Measurements from ENCODE around the gene GNG12. TPM values are rescaled to one million over a fixed set of nuclear protein-coding genes. Genes with fewer than 3 reads are reported as not detected.

Gene GNG12
- total and polyA plus RNA-seq, 2 donors (not counting 1 experiment from before 2014, with no cell fraction given) = not detected

DNA sequence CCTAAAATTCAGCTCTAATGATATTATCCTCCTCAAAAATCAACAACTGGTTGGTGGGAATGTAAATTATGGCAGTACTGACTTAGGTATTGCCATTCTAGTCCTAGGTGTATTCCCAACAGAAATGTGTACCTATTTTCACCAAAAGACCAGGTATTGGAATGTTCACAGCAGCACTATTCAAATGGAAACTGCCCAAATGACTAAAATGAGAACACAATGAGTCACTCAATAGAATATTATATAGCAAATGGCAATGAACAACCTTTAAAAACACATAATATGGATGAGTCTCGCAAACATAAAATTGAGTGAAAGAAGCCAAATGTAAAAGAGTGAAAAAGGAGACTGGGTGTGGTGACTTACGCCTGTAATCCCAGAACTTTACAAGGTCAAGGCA lies 103.4 kb downstream of the GNG12 start:
- Histone ChIP-seq H3K9me3 (ENCODE audit: control extremely low read depth in 1 of 3, control insufficient read depth in 2 of 3, insufficient read depth in 1 of 3, low read length in 2 of 3) (no peaks in the 10 kb centered on the region), H3K27ac (ENCODE audit: low read length in 2 of 2) (no peak overlapping the region), H3K27me3 (replicated peaks in 1 of 4; ENCODE audit: control extremely low read depth in 1 of 4, control insufficient read depth in 3 of 4, insufficient read depth in 4 of 4, low read length in 3 of 4) (no peaks in the 10 kb centered on the region), H3K4me1 (ENCODE audit: control insufficient read depth in 2 of 2, insufficient read depth in 2 of 2, low read length in 2 of 2) (peaks cover 11 to 19% of the 10 kb centered on the region in 2 donors), H3K4me2 (replicated peaks; ENCODE audit: low read depth, low read length, poor library complexity, severe bottlenecking) (no peak overlapping the region), H3K79me2 (ENCODE audit: control insufficient read depth, insufficient read depth, low read length) (no peaks in the 10 kb centered on the region), H3K4me3 (ENCODE audit: control extremely low read depth in 1 of 5, extremely low read depth in 1 of 5, insufficient read depth in 1 of 5, low read depth in 2 of 5, low read length in 4 of 5) (no peak overlapping the region), H4K20me1 (ENCODE audit: control insufficient read depth, insufficient read depth, low read length, poor library complexity, severe bottlenecking) (no peaks in the 10 kb centered on the region), H3K9ac (ENCODE audit: low read length) (no peak overlapping the region), H3K36me3 (replicated peaks in 1 of 2; ENCODE audit: control extremely low read depth in 1 of 2, control insufficient read depth in 1 of 2, extremely low read depth in 1 of 2, insufficient read depth in 2 of 2, low read length in 1 of 2) (no peaks in the 10 kb centered on the region), H2AFZ (ENCODE audit: insufficient read depth, low read depth, low read length, poor library complexity, severe bottlenecking) (no peak overlapping the region)
- ATAC-seq (ENCODE audit: low read depth) = no peak
- intact Hi-C loops (cut with micrococcal nuclease) = no loop called here
- no peak overlapping the region for H3K27ac Mint-ChIP-seq
- no peak overlapping the region for H3K4me3 Mint-ChIP-seq
- no peaks in the 10 kb centered on the region for H3K27me3 Mint-ChIP-seq
- no peak for DNase-seq
- CTCF ChIA-PET = no interaction called here
- POLR2A ChIA-PET = no interaction called here
- TF ChIP-seq EZH2 (IDR thresholded peaks at IDR 0.05; ENCODE audit: borderline replicate concordance, insufficient read depth, low read depth, low read length, poor library complexity, severe bottlenecking) = no peak
- TF ChIP-seq, protein P1, sequence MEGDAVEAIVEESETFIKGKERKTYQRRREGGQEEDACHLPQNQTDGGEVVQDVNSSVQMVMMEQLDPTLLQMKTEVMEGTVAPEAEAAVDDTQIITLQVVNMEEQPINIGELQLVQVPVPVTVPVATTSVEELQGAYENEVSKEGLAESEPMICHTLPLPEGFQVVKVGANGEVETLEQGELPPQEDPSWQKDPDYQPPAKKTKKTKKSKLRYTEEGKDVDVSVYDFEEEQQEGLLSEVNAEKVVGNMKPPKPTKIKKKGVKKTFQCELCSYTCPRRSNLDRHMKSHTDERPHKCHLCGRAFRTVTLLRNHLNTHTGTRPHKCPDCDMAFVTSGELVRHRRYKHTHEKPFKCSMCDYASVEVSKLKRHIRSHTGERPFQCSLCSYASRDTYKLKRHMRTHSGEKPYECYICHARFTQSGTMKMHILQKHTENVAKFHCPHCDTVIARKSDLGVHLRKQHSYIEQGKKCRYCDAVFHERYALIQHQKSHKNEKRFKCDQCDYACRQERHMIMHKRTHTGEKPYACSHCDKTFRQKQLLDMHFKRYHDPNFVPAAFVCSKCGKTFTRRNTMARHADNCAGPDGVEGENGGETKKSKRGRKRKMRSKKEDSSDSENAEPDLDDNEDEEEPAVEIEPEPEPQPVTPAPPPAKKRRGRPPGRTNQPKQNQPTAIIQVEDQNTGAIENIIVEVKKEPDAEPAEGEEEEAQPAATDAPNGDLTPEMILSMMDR (IDR thresholded peaks at IDR 0.05) = no peak
- 20% methylated on average over 1 of the region's 2 CpGs for WGBS (ENCODE audit: insufficient coverage)
- H3K4me1 Mint-ChIP-seq = peaks cover 16% of the 10 kb centered on the region
- no peaks in the 10 kb centered on the region for H3K9me3 Mint-ChIP-seq (ENCODE audit: insufficient read depth)

DNA sequence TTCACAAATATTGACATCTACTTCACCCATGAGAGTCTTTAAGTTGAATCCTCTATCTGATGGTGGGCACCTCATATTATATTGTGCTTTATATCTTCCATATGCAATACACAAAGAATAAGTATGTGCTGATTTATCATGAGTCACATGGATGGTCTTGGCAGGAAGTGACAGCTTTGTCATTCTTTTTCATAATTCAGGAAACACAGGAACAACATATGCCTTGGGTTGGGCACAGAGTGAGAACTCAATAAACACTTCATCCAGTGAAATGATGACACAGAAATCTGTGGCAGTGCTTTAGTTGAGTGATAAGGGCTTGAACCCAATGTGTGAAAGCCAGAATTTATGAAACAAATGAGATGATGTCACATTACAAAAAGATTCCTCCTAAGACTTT lies 107.0 kb downstream of the GNG12 start:
- CTCF ChIA-PET = no interaction called here
- H3K9ac ChIP-seq (ENCODE audit: low read length) = no peak overlapping the region
- ATAC-seq (ENCODE audit: low read depth) = no peak

More for the DNA sequence above, 107.0 kb downstream of the GNG12 start:
- POLR2A ChIA-PET = no interaction called here
- no peak overlapping the region for H3K4me2 ChIP-seq (replicated peaks; ENCODE audit: low read depth, low read length, poor library complexity, severe bottlenecking)
- H3K27ac ChIP-seq (ENCODE audit: low read length in 2 of 2) = no peak overlapping the region
- Mint-ChIP-seq H3K4me1 (no peaks in the 10 kb centered on the region), H3K27me3 (no peaks in the 10 kb centered on the region), H3K27ac (no peak overlapping the region), H3K4me3 (no peak overlapping the region), H3K9me3 (ENCODE audit: insufficient read depth) (no peaks in the 10 kb centered on the region)
- no peak for DNase-seq
- no peak overlapping the region for H2AFZ ChIP-seq (ENCODE audit: insufficient read depth, low read depth, low read length, poor library complexity, severe bottlenecking)
- no peaks in the 10 kb centered on the region for H3K36me3 ChIP-seq (replicated peaks in 1 of 2; ENCODE audit: control extremely low read depth in 1 of 2, control insufficient read depth in 1 of 2, extremely low read depth in 1 of 2, insufficient read depth in 2 of 2, low read length in 1 of 2)
- no peak for TF ChIP-seq EZH2 (IDR thresholded peaks at IDR 0.05; ENCODE audit: borderline replicate concordance, insufficient read depth, low read depth, low read length, poor library complexity, severe bottlenecking)
- TF ChIP-seq, protein P1 (IDR thresholded peaks at IDR 0.05) = no peak
- intact Hi-C loops (cut with micrococcal nuclease) = no loop called here
- H3K4me1 ChIP-seq (ENCODE audit: control insufficient read depth in 2 of 2, insufficient read depth in 2 of 2, low read length in 2 of 2) = no peaks in the 10 kb centered on the region
- H4K20me1 ChIP-seq (ENCODE audit: control insufficient read depth, insufficient read depth, low read length, poor library complexity, severe bottlenecking) = no peaks in the 10 kb centered on the region
- no peaks in the 10 kb centered on the region for H3K27me3 ChIP-seq (replicated peaks in 1 of 4; ENCODE audit: control extremely low read depth in 1 of 4, control insufficient read depth in 3 of 4, insufficient read depth in 4 of 4, low read length in 3 of 4)
- no peaks in the 10 kb centered on the region for H3K9me3 ChIP-seq (ENCODE audit: control extremely low read depth in 1 of 3, control insufficient read depth in 2 of 3, insufficient read depth in 1 of 3, low read length in 2 of 3)
- no peak overlapping the region for H3K4me3 ChIP-seq (ENCODE audit: control extremely low read depth in 1 of 5, extremely low read depth in 1 of 5, insufficient read depth in 1 of 5, low read depth in 2 of 5, low read length in 4 of 5)
- H3K79me2 ChIP-seq (ENCODE audit: control insufficient read depth, insufficient read depth, low read length) = no peaks in the 10 kb centered on the region
